Spleen (tissue), 11 donors: Measurements from ENCODE around the gene SLC26A11. TPM values are rescaled to one million over a fixed set of nuclear protein-coding genes. Genes with fewer than 3 reads are reported as not detected.

Experiments
- DNase-seq: peaks from one replicate; pipeline ENCODE4 v3.0.0-alpha.2; 2020
- H3K27ac ChIP-seq, 8 donors: fragments of 200-600 bp; sonication (generic) in 7 of 8; 1 replicate in 4 of 8; 2 replicates in 4 of 8; pipeline versions ENCODE4 v1.5.0 to v1.8.0; 2016 to 2021; ENCODE audit warnings: inconsistent platforms in 4 of 8, mild to moderate bottlenecking in 4 of 8, moderate library complexity in 1 of 8
- H3K27me3 ChIP-seq, 7 donors: fragments of 200-600 bp; sonication (generic) in 6 of 7; replicated peaks in 1 of 7; 1 replicate in 4 of 7; 2 replicates in 3 of 7; pipeline versions ENCODE4 v1.5.0 to v1.8.0; 2016 to 2021; ENCODE audit warnings: inconsistent platforms in 3 of 7, mild to moderate bottlenecking in 1 of 7
- H3K36me3 ChIP-seq, 6 donors: fragments of 200-600 bp; sonication (generic) in 5 of 6; 1 replicate in 4 of 6; 2 replicates in 2 of 6; pipeline versions ENCODE4 v1.5.0 to v1.8.0; 2016 to 2021; ENCODE audit warnings: inconsistent platforms in 2 of 6
- H3K4me1 ChIP-seq, 6 donors: fragments of 200-600 bp; sonication (generic) in 5 of 6; 1 replicate in 3 of 6; 2 replicates in 3 of 6; pipeline versions ENCODE4 v1.5.0 to v1.8.0; 2016 to 2021; ENCODE audit warnings: inconsistent platforms in 3 of 6
- H3K4me3 ChIP-seq, 8 donors: fragments of 200-600 bp; sonication (generic) in 7 of 8; 1 replicate in 4 of 8; 2 replicates in 4 of 8; pipeline versions ENCODE4 v1.5.0 to v1.8.0; 2016 to 2021; ENCODE audit warnings: inconsistent platforms in 4 of 8, mild to moderate bottlenecking in 4 of 8, moderate library complexity in 2 of 8
- H3K9me3 ChIP-seq, 8 donors: fragments of 200-600 bp; sonication (generic) in 7 of 8; 1 replicate in 4 of 8; 2 replicates in 4 of 8; pipeline versions ENCODE4 v1.5.0 to v1.8.0; 2016 to 2021; ENCODE audit warnings: inconsistent platforms in 4 of 8
- POLR2A ChIP-seq, 3 donors: fragments of 450-650 bp; IDR thresholded peaks; one replicate each; pipeline ENCODE4 v1.5.1; 2017; ENCODE audit warnings: antibody characterized with exemption in 3 of 3, mild to moderate bottlenecking in 1 of 3
- POLR2AphosphoS5 ChIP-seq, 3 donors: sonication (generic); formaldehyde crosslinking; IDR thresholded peaks; one replicate each; pipeline ENCODE4 v1.5.1; 2017; ENCODE audit warnings: antibody characterized with exemption in 3 of 3
- WGBS, 5 donors: extraction: QIAGEN DNeasy Blood & Tissue Kit in 3 of 5; methylation state at CpG; one replicate each; pipeline versions ENCODE4 v1.1.5 to v1.1.7; 2013 to 2018; 5-methylcytosine and 5-hydroxymethylcytosine counted together
- intact Hi-C: fragments of 100-400 bp; cut with DNase I; formaldehyde crosslinking; loops from one replicate; pipeline ENCODE4 v1.15.0; 2023; ENCODE audit warnings: low total_unique reads
- polyA plus RNA-seq, 3 donors: library from polyadenylated mRNA; stranded (reverse); fragments of 200-250 nt; gene quantifications; one replicate each; pipeline ENCODE4 v1.2.1, GENCODE V29; 2013
- total RNA-seq, 7 donors: library from RNA; depleted of rRNA in 3 of 7; stranded (reverse); fragments of >200 nt in 3 of 7; fragmentation: NEBNext Ultra II Directional in 4 of 7; extraction: Animal tissue kit (Norgen Biotek cat#: 25700) in 4 of 7; gene quantifications; one replicate each; pipeline versions ENCODE4 v1.1.0 to v1.2.1, GENCODE V29; 2016 to 2021
- TF ChIP-seq, protein P1 (sequence below), 11 experiments: fragments of 200-600 bp in 7 of 11; fragments of 450-650 bp in 4 of 11; sonication (generic) in 4 of 11; IDR thresholded peaks in 8 of 11; conservative IDR thresholded peaks in 3 of 11; 1 replicate in 7 of 11; 2 replicates in 4 of 11; pipeline versions ENCODE4 v1.4.0 to v1.8.0; 2016 to 2021; ENCODE audit warnings: antibody characterized with exemption in 11 of 11, inconsistent platforms in 4 of 11, mild to moderate bottlenecking in 1 of 11
- donor health status: healthy with polysubstance abuse.
- donor health status: DM: no; HTN: no; CAD: no; lungs with moderate emphysema.
- donor health status: DM: no; HTN: no; CAD: no.
- donor health status: Bipolar disorder and iron deficiency.
- donor health status: healthy.
- donor health status: DM: no; HTN: no; CAD: no.
- donor health status: DM: yes; HTN: yes; CAD: no.

The SLC26A11 gene
- total and polyA plus RNA-seq, 10 donors: 6.8 to 39.7 (median 30.5) TPM

DNA sequence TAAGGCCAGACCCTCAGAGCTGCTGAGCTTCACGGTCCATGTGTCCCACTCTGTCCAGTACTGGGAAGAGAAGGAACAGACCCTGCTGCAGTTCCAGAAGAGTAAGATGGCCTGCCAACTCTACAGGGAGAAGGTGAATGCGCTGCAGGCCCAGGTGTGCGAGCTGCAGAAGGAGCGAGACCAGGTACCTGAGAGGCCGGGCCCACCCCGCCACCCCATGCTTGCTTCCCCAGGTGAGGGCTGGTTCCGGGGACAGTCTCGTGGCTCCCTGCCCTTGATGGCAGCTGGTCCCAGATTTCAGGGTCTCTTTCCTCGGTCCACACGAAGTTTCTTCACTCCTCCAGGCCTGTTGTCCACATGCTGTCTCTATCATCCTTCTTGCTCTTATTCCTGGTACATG is 29.5 kb upstream of the SLC26A11 start:
- Histone ChIP-seq H3K4me1 (peaks cover 0 to 28% (median 6%) of the 10 kb centered on the region in 6 donors), H3K9me3 (no peaks in the 10 kb centered on the region), H3K27me3 (peaks cover 0 to 23% (median 0%) of the 10 kb centered on the region in 7 donors), H3K27ac (no peak overlapping the region), H3K36me3 (no peaks in the 10 kb centered on the region), H3K4me3 (no peak overlapping the region)
- DNase-seq: no peak
- 88 to 95% (median 92%) methylated on average over 10 of the region's 10 CpGs for WGBS, 5 donors
- no peak for TF ChIP-seq POLR2A (IDR thresholded peaks at IDR 0.05)
- TF ChIP-seq, protein P1, sequence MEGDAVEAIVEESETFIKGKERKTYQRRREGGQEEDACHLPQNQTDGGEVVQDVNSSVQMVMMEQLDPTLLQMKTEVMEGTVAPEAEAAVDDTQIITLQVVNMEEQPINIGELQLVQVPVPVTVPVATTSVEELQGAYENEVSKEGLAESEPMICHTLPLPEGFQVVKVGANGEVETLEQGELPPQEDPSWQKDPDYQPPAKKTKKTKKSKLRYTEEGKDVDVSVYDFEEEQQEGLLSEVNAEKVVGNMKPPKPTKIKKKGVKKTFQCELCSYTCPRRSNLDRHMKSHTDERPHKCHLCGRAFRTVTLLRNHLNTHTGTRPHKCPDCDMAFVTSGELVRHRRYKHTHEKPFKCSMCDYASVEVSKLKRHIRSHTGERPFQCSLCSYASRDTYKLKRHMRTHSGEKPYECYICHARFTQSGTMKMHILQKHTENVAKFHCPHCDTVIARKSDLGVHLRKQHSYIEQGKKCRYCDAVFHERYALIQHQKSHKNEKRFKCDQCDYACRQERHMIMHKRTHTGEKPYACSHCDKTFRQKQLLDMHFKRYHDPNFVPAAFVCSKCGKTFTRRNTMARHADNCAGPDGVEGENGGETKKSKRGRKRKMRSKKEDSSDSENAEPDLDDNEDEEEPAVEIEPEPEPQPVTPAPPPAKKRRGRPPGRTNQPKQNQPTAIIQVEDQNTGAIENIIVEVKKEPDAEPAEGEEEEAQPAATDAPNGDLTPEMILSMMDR (IDR thresholded peaks at IDR 0.05 in 8 of 11, conservative IDR thresholded peaks at IDR 0.05 in 3 of 11): no peak
- TF ChIP-seq POLR2AphosphoS5 (IDR thresholded peaks at IDR 0.05): no peak
- intact Hi-C loops: no loop called here

DNA sequence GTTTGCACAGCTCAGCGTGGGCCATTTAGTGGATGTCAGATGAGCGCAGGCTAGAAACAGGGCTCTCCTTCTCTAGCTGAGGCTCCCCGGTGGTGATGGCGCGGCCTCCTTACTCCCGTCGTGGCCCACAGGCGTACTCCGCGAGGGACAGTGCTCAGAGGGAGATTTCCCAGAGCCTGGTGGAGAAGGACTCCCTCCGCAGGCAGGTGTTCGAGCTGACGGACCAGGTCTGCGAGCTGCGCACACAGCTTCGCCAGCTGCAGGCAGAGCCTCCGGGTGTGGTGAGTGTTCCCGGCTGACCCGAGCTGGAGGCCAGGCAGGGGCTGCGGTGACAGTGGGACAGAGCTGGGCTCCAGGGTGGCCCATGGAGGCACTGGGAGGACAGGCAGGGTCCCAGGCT is 29.0 kb upstream of the SLC26A11 start:
- WGBS, 5 donors: 85 to 91% (median 90%) methylated on average over 11 to 20 of the region's 20 CpGs
- no peak for DNase-seq

DNA sequence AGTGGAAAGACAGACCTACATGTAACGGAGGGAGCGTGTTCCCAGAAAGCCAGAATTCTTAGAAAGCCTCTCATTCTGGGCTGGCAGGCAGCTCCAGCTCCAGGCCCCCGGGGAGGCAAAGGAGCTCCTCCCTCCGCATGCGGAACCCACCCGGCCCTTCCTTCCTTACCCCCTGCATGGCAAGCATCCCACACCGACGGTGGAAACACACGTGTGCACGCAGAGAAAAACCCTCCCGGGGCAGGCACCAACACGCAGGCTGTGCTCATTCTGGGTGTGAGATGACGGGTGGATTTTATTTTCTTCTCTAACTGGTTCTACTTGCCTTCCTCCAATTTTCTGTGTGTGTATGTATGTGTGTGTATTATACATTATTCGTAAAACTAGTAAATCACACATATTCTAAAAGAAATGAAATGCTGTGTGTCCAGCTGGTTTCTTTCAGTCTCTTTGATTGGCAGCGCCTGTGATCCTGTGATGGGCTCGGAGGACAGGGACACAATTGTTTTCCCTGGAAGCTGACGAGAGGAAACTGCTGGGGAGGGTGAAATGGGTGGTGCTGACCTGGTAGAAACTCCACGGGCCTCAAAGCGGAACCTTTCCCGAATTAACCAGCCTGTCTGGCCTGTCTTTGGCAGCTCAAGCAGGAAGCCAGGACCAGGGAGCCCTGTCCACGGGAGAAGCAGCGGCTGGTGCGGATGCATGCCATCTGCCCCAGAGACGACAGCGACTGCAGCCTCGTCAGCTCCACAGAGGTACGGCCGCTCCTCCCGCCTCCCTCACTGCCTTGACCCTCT is 28.2 kb upstream of the SLC26A11 start:
- no peak for TF ChIP-seq POLR2A (IDR thresholded peaks at IDR 0.05)
- TF ChIP-seq, protein P1 (IDR thresholded peaks at IDR 0.05 in 8 of 11, conservative IDR thresholded peaks at IDR 0.05 in 3 of 11): no peak
- peak in 2 of 3 donors; percentile 33 to 53 for TF ChIP-seq POLR2AphosphoS5 (IDR thresholded peaks at IDR 0.05)
- WGBS, 5 donors: 40 to 57% (median 51%) methylated on average over 26 to 29 of the region's 29 CpGs

More for the DNA sequence above, 29.0 kb upstream of the SLC26A11 start:
- no peaks in the 10 kb centered on the region for H3K36me3 ChIP-seq
- H3K27me3 ChIP-seq: peaks cover 0 to 27% (median 0%) of the 10 kb centered on the region in 7 donors
- H3K4me1 ChIP-seq: peaks cover 0 to 33% (median 6%) of the 10 kb centered on the region in 6 donors
- H3K27ac ChIP-seq: peak overlapping the region in 1 of 8 donors; percentile 20
- H3K4me3 ChIP-seq: no peak overlapping the region
- no peaks in the 10 kb centered on the region for H3K9me3 ChIP-seq
- TF ChIP-seq POLR2AphosphoS5 (IDR thresholded peaks at IDR 0.05) (no peak), POLR2A (IDR thresholded peaks at IDR 0.05) (no peak)
- TF ChIP-seq, protein P1 (IDR thresholded peaks at IDR 0.05 in 8 of 11, conservative IDR thresholded peaks at IDR 0.05 in 3 of 11): no peak
- intact Hi-C loops: no loop called here

DNA sequence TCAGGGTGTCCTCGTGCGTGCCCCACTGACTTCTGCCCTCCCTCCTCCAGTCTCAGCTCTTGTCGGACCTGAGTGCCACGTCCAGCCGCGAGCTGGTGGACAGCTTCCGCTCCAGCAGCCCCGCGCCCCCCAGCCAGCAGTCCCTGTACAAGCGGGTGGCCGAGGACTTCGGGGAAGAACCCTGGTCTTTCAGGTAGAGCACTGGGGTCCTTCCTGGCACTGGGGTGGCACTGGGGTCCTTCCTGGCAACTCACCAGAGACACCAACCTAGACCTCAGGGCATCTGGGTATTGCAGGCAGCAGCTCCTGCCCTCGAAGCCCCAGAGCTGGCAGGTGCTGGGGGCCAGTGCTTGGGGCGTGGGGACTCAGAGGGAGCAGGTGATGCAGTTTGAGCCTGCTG is 25.1 kb upstream of the SLC26A11 start:
- DNase-seq: peak; percentile 75
- H3K27me3 ChIP-seq: peaks cover 0 to 27% (median 0%) of the 10 kb centered on the region in 7 donors
- H3K4me1 ChIP-seq: peaks cover 0 to 32% (median 5%) of the 10 kb centered on the region in 6 donors
- intact Hi-C loops: loop anchor here (5.0 kb wide), 1 partner anchor 57 kb away; no protein-coding TSS in a partner anchor
- TF ChIP-seq, protein P1 (IDR thresholded peaks at IDR 0.05 in 8 of 11, conservative IDR thresholded peaks at IDR 0.05 in 3 of 11): no peak
- no peak for TF ChIP-seq POLR2AphosphoS5 (IDR thresholded peaks at IDR 0.05)
- TF ChIP-seq POLR2A (IDR thresholded peaks at IDR 0.05): no peak
- no peaks in the 10 kb centered on the region for H3K9me3 ChIP-seq
- H3K27ac ChIP-seq: no peak overlapping the region
- 87 to 94% (median 89%) methylated on average over 13 to 14 of the region's 14 CpGs for WGBS, 5 donors
- no peaks in the 10 kb centered on the region for H3K36me3 ChIP-seq
- no peak overlapping the region for H3K4me3 ChIP-seq

More for the DNA sequence above, 28.2 kb upstream of the SLC26A11 start:
- Histone ChIP-seq H3K27me3 (peaks cover 0 to 27% (median 0%) of the 10 kb centered on the region in 7 donors), H3K36me3 (no peaks in the 10 kb centered on the region), H3K9me3 (no peaks in the 10 kb centered on the region), H3K4me1 (peaks cover 0 to 40% (median 6%) of the 10 kb centered on the region in 6 donors), H3K27ac (peak overlapping the region in 5 of 8 donors; percentile 27 to 51 (median 48)), H3K4me3 (no peak overlapping the region)
- intact Hi-C loops: no loop called here
- peak; percentile 80 for DNase-seq
